Measurements from ENCODE around the gene FOSB. TPM values are rescaled to one million over a fixed set of nuclear protein-coding genes. Genes with fewer than 3 reads are reported as not detected.

FOSB gene
- total and polyA plus RNA-seq, 9 of the 15 experiments (the other 6 are each of a cell fraction or from before 2014, with no cell fraction given): 0.11 to 2.7 (median 0.73) TPM

- TF ChIP-seq E2F5 (CRISPR knock-in tag; IDR thresholded peaks at IDR 0.05) (no peak), ZNF133 (CRISPR knock-in tag; IDR thresholded peaks at IDR 0.05) (no peak), FOXM1 (IDR thresholded peaks at IDR 0.05; ENCODE audit: low read depth) (peak; percentile 39; the same call in 1 of the 2 replicates), FOXM1 (CRISPR knock-in tag; IDR thresholded peaks at IDR 0.05; ENCODE audit: low read depth) (no peak), ZNF354B (CRISPR knock-in tag; IDR thresholded peaks at IDR 0.05) (no peak), KDM5B (IDR thresholded peaks at IDR 0.05; ENCODE audit: insufficient replicate concordance, low read depth, low read length) (peak; percentile 53), KDM1A (IDR thresholded peaks at IDR 0.05) (no peak), ASH1L (IDR thresholded peaks at IDR 0.05; ENCODE audit: borderline replicate concordance, low read depth, partially characterized antibody) (peak; percentile 37), ZNF444 (CRISPR knock-in tag; IDR thresholded peaks at IDR 0.05) (no peak), ATF1 (CRISPR knock-in tag; IDR thresholded peaks at IDR 0.05) (peak; percentile 70), ATF1 (tag; IDR thresholded peaks at IDR 0.05) (peak; percentile 98), IRF9 (tag; IDR thresholded peaks at IDR 0.05) (no peak), MAZ (CRISPR knock-in tag; conservative IDR thresholded peaks at IDR 0.05 in 1 of 2, IDR thresholded peaks at IDR 0.05 in 1 of 2) (peak; percentile 92 to 96), ZNF121 (CRISPR knock-in tag; conservative IDR thresholded peaks at IDR 0.05) (no peak), PATZ1 (CRISPR knock-in tag; IDR thresholded peaks at IDR 0.05; ENCODE audit: borderline replicate concordance) (no peak), NONO (IDR thresholded peaks at IDR 0.05; ENCODE audit: low read depth in 2 of 2, low read length in 1 of 2) (peak in 1 of 2 experiments; percentile 53; a peak in 1 of 4 replicates), FOXA1 (IDR thresholded peaks at IDR 0.05; ENCODE audit: borderline replicate concordance) (no peak), HMG20A (CRISPR knock-in tag; conservative IDR thresholded peaks at IDR 0.05) (no peak), NUFIP1 (IDR thresholded peaks at IDR 0.05; ENCODE audit: partially characterized antibody) (no peak), CBFA2T2 (conservative IDR thresholded peaks at IDR 0.05) (no peak), ZBTB34 (CRISPR knock-in tag; IDR thresholded peaks at IDR 0.05) (no peak), PCBP1 (IDR thresholded peaks at IDR 0.05; ENCODE audit: low read depth, low read length, poor library complexity, severe bottlenecking) (no peak), ZNF57 (CRISPR knock-in tag; IDR thresholded peaks at IDR 0.05) (no peak), CHCHD3 (CRISPR knock-in tag; IDR thresholded peaks at IDR 0.05) (no peak), NCOR1 (IDR thresholded peaks at IDR 0.05) (peak; percentile 29)
Observed at GRCh38 chr19:45443462-45444317, 24.1 kb upstream of the FOSB start (continued).
